Measurements from ENCODE around the gene KDM4B. TPM values are rescaled to one million over a fixed set of nuclear protein-coding genes. Genes with fewer than 3 reads are reported as not detected.
"Not testable (repeated sequence)": the region's sequence is repeated elsewhere in the genome, so short reads cannot be mapped to it uniquely, and the experiment has no call there.

KDM4B gene
- total and polyA plus RNA-seq, 12 donors, result 12.4 to 35.8 (median 30.3) TPM

GRCh38 chr19:5191091-5191490, 222.2 kb downstream of the KDM4B start:
- no peak for TF ChIP-seq CTCF (IDR thresholded peaks at IDR 0.05)
- intact Hi-C loops (cut with DNase I), result no loop called here

GRCh38 chr19:5192568-5192967, 223.7 kb downstream of the KDM4B start:
- Histone ChIP-seq H3K9me3 (no peaks in the 10 kb centered on the region), H3K27ac (no peak overlapping the region), H3K36me3 (no peaks in the 10 kb centered on the region), H3K4me3 (no peak overlapping the region), H3K27me3 (peaks cover 0 to 6% (median 0%) of the 10 kb centered on the region in 7 donors), H3K4me1 (no peaks in the 10 kb centered on the region)
- no peak for TF ChIP-seq CTCF (IDR thresholded peaks at IDR 0.05)
- ATAC-seq (no peak), DNase-seq (no peak)
- WGBS, 2 donors, result 83 to 91% methylated on average over 5 of the region's 5 CpGs
- intact Hi-C loops (cut with DNase I), result no loop called here

More at GRCh38 chr19:5191091-5191490, 222.2 kb downstream of the KDM4B start:
- ATAC-seq (no peak), DNase-seq (no peak)
- 74 to 89% methylated on average over 5 of the region's 5 CpGs for WGBS, 2 donors
- no peaks in the 10 kb centered on the region for H3K9me3 ChIP-seq
- no peak overlapping the region for H3K27ac ChIP-seq
- H3K36me3 ChIP-seq, result no peaks in the 10 kb centered on the region
- peaks cover 0 to 6% (median 0%) of the 10 kb centered on the region in 7 donors for H3K27me3 ChIP-seq
- no peak overlapping the region for H3K4me3 ChIP-seq
- no peaks in the 10 kb centered on the region for H3K4me1 ChIP-seq

GRCh38 chr19:5193192-5193591, 224.3 kb downstream of the KDM4B start:
- ATAC-seq, result no peak
- 48 to 56% methylated on average over 7 of the region's 7 CpGs for WGBS, 2 donors

GRCh38 chr19:5194641-5195040, 225.7 kb downstream of the KDM4B start:
- ATAC-seq (no peak), DNase-seq (no peak)
- H3K27me3 ChIP-seq, result peaks cover 0 to 6% (median 0%) of the 10 kb centered on the region in 7 donors
- H3K4me3 ChIP-seq, result no peak overlapping the region
- peaks cover 0 to 7% (median 0%) of the 10 kb centered on the region in 11 donors for H3K9me3 ChIP-seq
- whole genome bisulfite sequencing, 2 donors, result 93 to 95% methylated on average over 4 of the region's 4 CpGs
- H3K27ac ChIP-seq, result no peak overlapping the region
- H3K36me3 ChIP-seq, result no peaks in the 10 kb centered on the region
- intact Hi-C loops (cut with DNase I), result no loop called here
- no peaks in the 10 kb centered on the region for H3K4me1 ChIP-seq
- TF ChIP-seq CTCF (IDR thresholded peaks at IDR 0.05), result no peak

More at GRCh38 chr19:5193192-5193591, 224.3 kb downstream of the KDM4B start:
- no peaks in the 10 kb centered on the region for H3K9me3 ChIP-seq
- H3K4me3 ChIP-seq, result no peak overlapping the region
- H3K4me1 ChIP-seq, result no peaks in the 10 kb centered on the region
- TF ChIP-seq CTCF (IDR thresholded peaks at IDR 0.05), result no peak
- intact Hi-C loops (cut with DNase I), result no loop called here
- DNase-seq, result no peak
- H3K36me3 ChIP-seq, result no peaks in the 10 kb centered on the region
- no peak overlapping the region for H3K27ac ChIP-seq
- peaks cover 0 to 6% (median 0%) of the 10 kb centered on the region in 7 donors for H3K27me3 ChIP-seq

- peaks cover 0 to 17% (median 7%) of the 10 kb centered on the region in 11 donors for H3K9me3 ChIP-seq
- H3K27me3 ChIP-seq; H3K4me1 ChIP-seq; intact Hi-C loops (cut with DNase I); H3K4me3 ChIP-seq; ATAC-seq; H3K27ac ChIP-seq; H3K36me3 ChIP-seq; DNase-seq: not testable (repeated sequence)
- WGBS, 2 donors, result 81 to 88% methylated on average over 3 of the region's 3 CpGs
These were observed 226.7 kb downstream of the KDM4B start for GRCh38 chr19:5195587-5195986.

All from heart right ventricle (tissue), 16 donors.